PC-9 (cell line): ENCODE data around the gene ATP2B2. TPM values are rescaled to one million over a fixed set of nuclear protein-coding genes. Genes with fewer than 3 reads are reported as not detected.

Experiments used
- BruUV-seq: library from RNA; stranded (reverse); fragments of 400-500 nt; replicated peaks from 2 replicates; lab custom pipeline; 2021; lab: Mats Ljungman, UMichigan
- CTCF ChIA-PET: fragments of 300-600 bp; sonication (Branson Sonifier 250); formaldehyde crosslinking; loops from one replicate; lab custom pipeline; 2022; ENCODE audit warnings: antibody characterized with exemption; lab: Charles Lee
- POLR2A ChIA-PET: fragments of 300-600 bp; sonication (Branson Sonifier 250); formaldehyde crosslinking; loops from one replicate; lab custom pipeline; 2022; ENCODE audit warnings: antibody characterized with exemption; ENCODE audit not compliant: unreplicated experiment; lab: Charles Lee
- DNase-seq, 2 experiments: peaks; one replicate each; pipeline versions ENCODE4 v3.0.0 to v3.0.0-alpha.2; 2015 to 2022; ENCODE audit warnings: mixed read lengths in 1 of 2
- H2AFZ ChIP-seq: fragments of 200-600 bp; sonication (generic); 2 replicates; pipeline ENCODE4 v1.8.1; 2017; ENCODE audit warnings: antibody characterized with exemption
- H3F3A ChIP-seq: fragments of 200-600 bp; sonication (generic); 2 replicates; pipeline ENCODE4 v1.8.1; 2017; ENCODE audit warnings: antibody characterized with exemption, mild to moderate bottlenecking, low read depth; ENCODE audit not compliant: insufficient read depth
- H3K27ac ChIP-seq: fragments of 200-600 bp; sonication (generic); 2 replicates; pipeline ENCODE4 v1.6.1; 2016; ENCODE audit warnings: mixed run types
- H3K27me3 ChIP-seq: fragments of 200-600 bp; sonication (generic); 2 replicates; pipeline ENCODE4 v1.6.1; 2016; ENCODE audit warnings: low read depth, mixed run types; ENCODE audit not compliant: insufficient read depth
- H3K36me3 ChIP-seq: fragments of 200-600 bp; sonication (generic); 2 replicates; pipeline ENCODE4 v1.6.1; 2016; ENCODE audit warnings: low read depth, mixed run types
- H3K4me1 ChIP-seq: fragments of 200-600 bp; sonication (generic); replicated peaks from 2 replicates; pipeline ENCODE4 v1.6.1; 2016; ENCODE audit warnings: mixed run types; ENCODE audit not compliant: insufficient read depth
- H3K4me2 ChIP-seq: fragments of 200-600 bp; sonication (generic); 2 replicates; pipeline ENCODE4 v1.6.1; 2017; ENCODE audit warnings: mixed run types
- H3K4me3 ChIP-seq: fragments of 200-600 bp; sonication (generic); 2 replicates; pipeline ENCODE4 v1.6.1; 2016; ENCODE audit warnings: mixed run types
- H3K79me2 ChIP-seq: fragments of 200-600 bp; sonication (generic); 2 replicates; pipeline ENCODE4 v1.6.1; 2017; ENCODE audit warnings: low read depth, mixed run types
- H3K9me2 ChIP-seq: fragments of 200-600 bp; sonication (generic); 2 replicates; pipeline ENCODE4 v1.8.1; 2017; ENCODE audit warnings: mild to moderate bottlenecking; ENCODE audit not compliant: insufficient read depth
- H3K9me3 ChIP-seq: fragments of 200-600 bp; sonication (generic); 2 replicates; pipeline ENCODE4 v1.8.1; 2016; ENCODE audit warnings: low read depth; ENCODE audit not compliant: insufficient read depth
- H4K20me1 ChIP-seq: fragments of 200-600 bp; sonication (generic); 2 replicates; pipeline ENCODE4 v1.8.1; 2017; ENCODE audit not compliant: insufficient read depth
- CTCF ChIP-seq: fragments of 200-600 bp; sonication (generic); conservative IDR thresholded peaks from 2 replicates; pipeline ENCODE4 v1.6.1; 2017; ENCODE audit warnings: mixed run types, antibody characterized with exemption, mild to moderate bottlenecking, moderate library complexity
- EZH2 ChIP-seq: fragments of 200-600 bp; sonication (generic); IDR thresholded peaks from 2 replicates; pipeline ENCODE4 v1.8.0; 2017; ENCODE audit warnings: antibody characterized with exemption, low read depth
- intact Hi-C: fragments of 100-400 bp; cut with micrococcal nuclease; formaldehyde crosslinking; loops from one replicate; pipeline ENCODE4 v1.10.0; 2022; ENCODE audit not compliant: unreplicated experiment
- total RNA-seq: library from RNA; stranded (reverse); gene quantifications from 2 replicates; pipeline ENCODE4 v1.2.3, GENCODE V29; 2021

Gene ATP2B2
- total RNA-seq, 1 experiment from 2014 or later, result not detected

- intact Hi-C loops, result no loop called here
- Histone ChIP-seq H2AFZ (no peak overlapping the region), H3K9me2 (no peaks in the 10 kb centered on the region), H3K36me3 (no peaks in the 10 kb centered on the region), H3K4me3 (no peak overlapping the region), H4K20me1 (no peaks in the 10 kb centered on the region), H3K4me1 (no peaks in the 10 kb centered on the region), H3K27ac (no peak overlapping the region), H3K9me3 (no peaks in the 10 kb centered on the region), H3K79me2 (no peaks in the 10 kb centered on the region), H3K27me3 (peaks cover 79% of the 10 kb centered on the region), H3F3A (no peaks in the 10 kb centered on the region), H3K4me2 (no peak overlapping the region)
- BruUV-seq, result no TSS peak
- TF ChIP-seq CTCF (no peak), EZH2 (no peak)
- CTCF ChIA-PET, result no interaction called here
- DNase-seq, result no peak
- POLR2A ChIA-PET, result no interaction called here
These were observed 92.3 kb downstream of the ATP2B2 start for GRCh38 chr3:10413041-10413440.

- peaks cover 73% of the 10 kb centered on the region for H3K27me3 ChIP-seq
- intact Hi-C loops, result no loop called here
- BruUV-seq, result no TSS peak
- H3K9me3 ChIP-seq, result no peaks in the 10 kb centered on the region
- H3K4me3 ChIP-seq, result no peak overlapping the region
- H3K27ac ChIP-seq, result no peak overlapping the region
- ChIA-PET CTCF (no interaction called here), POLR2A (no interaction called here)
- H3K9me2 ChIP-seq, result no peaks in the 10 kb centered on the region
- no peak for DNase-seq
- no peaks in the 10 kb centered on the region for H4K20me1 ChIP-seq
- no peaks in the 10 kb centered on the region for H3K79me2 ChIP-seq
- H3K36me3 ChIP-seq, result no peaks in the 10 kb centered on the region
- no peaks in the 10 kb centered on the region for H3K4me1 ChIP-seq
- H3F3A ChIP-seq, result no peaks in the 10 kb centered on the region
- no peak for TF ChIP-seq CTCF
- TF ChIP-seq EZH2, result no peak
- H3K4me2 ChIP-seq, result no peak overlapping the region
- no peak overlapping the region for H2AFZ ChIP-seq
These were observed 93.6 kb downstream of the ATP2B2 start for GRCh38 chr3:10411598-10412332.

GRCh38 chr3:10410383-10411002, 94.9 kb downstream of the ATP2B2 start:
- no peaks in the 10 kb centered on the region for H3K9me3 ChIP-seq
- H3K27me3 ChIP-seq, result peaks cover 68% of the 10 kb centered on the region
- H3K4me1 ChIP-seq, result no peaks in the 10 kb centered on the region
- H3F3A ChIP-seq, result no peaks in the 10 kb centered on the region
- H3K27ac ChIP-seq, result no peak overlapping the region
- POLR2A ChIA-PET, result no interaction called here
- H3K36me3 ChIP-seq, result no peaks in the 10 kb centered on the region
- no peak overlapping the region for H3K4me3 ChIP-seq
- H2AFZ ChIP-seq, result no peak overlapping the region
- H3K4me2 ChIP-seq, result no peak overlapping the region
- intact Hi-C loops, result no loop called here
- CTCF ChIA-PET, result no interaction called here
- DNase-seq, result no peak
- 0 out of 2 replicates have a peak, but pooled peaks cover 2% of the 10 kb centered on the region for H4K20me1 ChIP-seq
- no peaks in the 10 kb centered on the region for H3K79me2 ChIP-seq
- H3K9me2 ChIP-seq, result no peaks in the 10 kb centered on the region
- TF ChIP-seq CTCF, result no peak
- no peak for TF ChIP-seq EZH2
- BruUV-seq, result no TSS peak
